ENCODE data around the gene WBP2. TPM values are rescaled to one million over a fixed set of nuclear protein-coding genes. Genes with fewer than 3 reads are reported as not detected.
A peak's percentile ranks its signal among the peaks of the same experiment; 100 is the strongest.

Gene WBP2
- total and polyA plus RNA-seq, 9 of the 15 experiments (the other 6 are each of a cell fraction or from before 2014, with no cell fraction given): 2.2 to 74.3 (median 20.0) TPM

GRCh38 chr17:75896415-75897159 is 41.5 kb upstream of the WBP2 start, which contains the start of gene TRIM65 (continued):
- TF ChIP-seq HMG20A (CRISPR knock-in tag; conservative IDR thresholded peaks at IDR 0.05) (no peak), GABPA (tag; conservative IDR thresholded peaks at IDR 0.05; ENCODE audit: low read depth) (peak; percentile 51; the same call in 1 of the 2 replicates), ZNF561 (CRISPR knock-in tag; conservative IDR thresholded peaks at IDR 0.05) (no peak), TFE3 (CRISPR knock-in tag; IDR thresholded peaks at IDR 0.05) (no peak), PPARD (CRISPR knock-in tag; IDR thresholded peaks at IDR 0.05) (no peak), BHLHE40 (IDR thresholded peaks at IDR 0.05; ENCODE audit: low read length) (peak; percentile 35; the same call in 1 of the 2 replicates), ZNF431 (CRISPR knock-in tag; IDR thresholded peaks at IDR 0.05) (peak; percentile 62), IRF1 (CRISPR knock-in tag; IDR thresholded peaks at IDR 0.05; ENCODE audit: borderline replicate concordance) (no peak), DIDO1 (tag; IDR thresholded peaks at IDR 0.05; ENCODE audit: low read depth) (no peak), MTA1 (IDR thresholded peaks at IDR 0.05; ENCODE audit: borderline replicate concordance) (0 out of 2 replicates have a peak, but pooled peaks have one; percentile 56), MBD2 (IDR thresholded peaks at IDR 0.05; ENCODE audit: borderline replicate concordance, low read depth) (peak; percentile 34; the same call in 1 of the 2 replicates), DNMT1 (IDR thresholded peaks at IDR 0.05) (no peak), POLR2G (IDR thresholded peaks at IDR 0.05; ENCODE audit: low read depth, low read length) (peak; percentile 94), SIN3A (IDR thresholded peaks at IDR 0.05; ENCODE audit: borderline replicate concordance in 2 of 2, control insufficient read depth in 1 of 2, low read depth in 2 of 2, low read length in 2 of 2) (peak in 1 of 2 experiments; percentile 42; a peak in 1 of 4 replicates), CBX5 (IDR thresholded peaks at IDR 0.05; ENCODE audit: borderline replicate concordance, low read depth) (no peak), IRF9 (tag; IDR thresholded peaks at IDR 0.05) (no peak), EP400 (IDR thresholded peaks at IDR 0.05) (peak; percentile 80; the same call in 1 of the 2 replicates), HCFC1 (IDR thresholded peaks at IDR 0.05; ENCODE audit: low read depth, low read length) (0 out of 2 replicates have a peak, but pooled peaks have one; percentile 9), RBBP5 (IDR thresholded peaks at IDR 0.05; ENCODE audit: borderline replicate concordance, insufficient read depth, low read length, poor library complexity, severe bottlenecking) (peak; percentile 77), ETS1 (conservative IDR thresholded peaks at IDR 0.05; ENCODE audit: control insufficient read depth, low read depth, low read length) (peak; percentile 22; the same call in 1 of the 2 replicates), ZNF740 (CRISPR knock-in tag; IDR thresholded peaks at IDR 0.05) (peak; percentile 28; the same call in 1 of the 2 replicates), ZNF740 (tag; IDR thresholded peaks at IDR 0.05) (no peak)

Measured in K562 (cell line).